Non-pigmented ciliary epithelial cell (primary cell): ENCODE results near the gene TREML4.
"Not testable (repeated sequence)": the region's sequence is repeated elsewhere in the genome, so short reads cannot be mapped to it uniquely, and the experiment has no call there.

Source experiments
- DNase-seq: peaks from one replicate; pipeline ENCODE4 v3.0.0-alpha.2; 2010; ENCODE audit warnings: low read depth

The TREML4 gene

DNA sequence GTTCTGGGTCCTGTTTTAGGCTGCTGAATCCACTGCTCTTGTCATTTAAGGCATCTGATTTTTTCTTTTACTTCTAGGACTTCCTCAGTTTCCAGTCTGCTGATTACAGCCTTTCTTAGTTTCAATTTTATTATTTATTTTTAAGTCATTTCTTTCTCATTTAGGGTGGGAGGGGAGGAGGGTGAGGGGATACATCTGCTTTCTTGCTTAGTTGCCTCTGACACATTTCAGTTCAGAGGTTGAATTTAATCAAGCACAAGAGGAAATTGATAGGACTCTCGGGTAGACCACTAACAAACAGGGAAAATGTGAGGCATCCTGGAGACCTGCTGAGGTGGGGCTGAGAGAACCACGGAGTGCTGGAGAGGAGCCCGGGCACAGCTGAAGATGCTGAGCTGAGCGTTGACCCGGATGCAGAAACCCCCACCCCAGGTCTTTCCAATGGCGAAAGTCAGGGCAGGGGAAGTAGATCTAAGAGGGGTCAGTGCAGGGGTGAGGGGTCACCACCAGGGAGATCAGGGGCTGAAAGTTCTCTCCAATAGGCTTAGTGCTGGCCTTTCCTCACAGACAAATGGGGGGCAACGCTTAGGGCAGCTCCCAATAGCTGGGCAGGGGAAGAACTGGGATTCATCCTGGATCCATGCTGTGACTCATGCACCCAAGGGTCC, 19.6 kb upstream of the TREML4 start:
- DNase-seq, result no peak

DNA sequence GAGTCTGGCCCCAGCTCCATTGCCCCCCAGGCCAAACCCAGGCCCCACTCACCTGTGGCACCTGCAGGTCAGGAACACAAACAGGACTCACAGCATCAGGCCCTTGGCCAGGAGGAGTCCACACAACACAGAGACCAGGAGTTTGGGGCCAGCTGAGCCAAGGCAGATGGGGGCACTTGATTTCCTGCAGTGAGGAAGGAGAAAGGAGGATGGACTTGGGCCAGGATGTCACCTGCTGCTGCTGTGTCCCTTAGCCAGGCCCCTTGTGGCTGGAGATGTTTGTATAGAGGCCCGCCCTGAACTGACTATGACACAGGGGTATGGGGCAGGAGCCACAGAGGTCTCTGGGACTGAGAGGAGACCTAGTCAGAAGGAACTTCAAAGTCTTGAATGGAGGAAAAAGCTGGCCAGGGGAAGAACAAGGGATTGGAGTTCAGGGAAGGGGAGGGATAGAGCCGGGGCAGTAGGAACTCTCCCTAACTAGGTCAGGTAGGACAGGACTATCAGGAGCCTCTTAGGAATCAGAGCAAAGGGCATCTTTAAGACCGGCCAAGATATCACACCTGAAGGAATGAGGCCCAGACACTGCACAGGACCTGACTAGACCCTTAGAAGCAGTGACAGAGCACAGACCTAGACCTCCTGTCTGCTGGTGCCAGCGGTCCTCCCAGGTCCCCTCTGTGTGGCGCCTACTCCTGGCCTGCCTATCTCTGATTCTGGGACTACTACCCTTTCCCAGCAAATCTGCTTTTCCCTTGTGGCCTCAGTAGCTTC, 18.4 kb upstream of the TREML4 start:
- DNase-seq, result no peak

DNA sequence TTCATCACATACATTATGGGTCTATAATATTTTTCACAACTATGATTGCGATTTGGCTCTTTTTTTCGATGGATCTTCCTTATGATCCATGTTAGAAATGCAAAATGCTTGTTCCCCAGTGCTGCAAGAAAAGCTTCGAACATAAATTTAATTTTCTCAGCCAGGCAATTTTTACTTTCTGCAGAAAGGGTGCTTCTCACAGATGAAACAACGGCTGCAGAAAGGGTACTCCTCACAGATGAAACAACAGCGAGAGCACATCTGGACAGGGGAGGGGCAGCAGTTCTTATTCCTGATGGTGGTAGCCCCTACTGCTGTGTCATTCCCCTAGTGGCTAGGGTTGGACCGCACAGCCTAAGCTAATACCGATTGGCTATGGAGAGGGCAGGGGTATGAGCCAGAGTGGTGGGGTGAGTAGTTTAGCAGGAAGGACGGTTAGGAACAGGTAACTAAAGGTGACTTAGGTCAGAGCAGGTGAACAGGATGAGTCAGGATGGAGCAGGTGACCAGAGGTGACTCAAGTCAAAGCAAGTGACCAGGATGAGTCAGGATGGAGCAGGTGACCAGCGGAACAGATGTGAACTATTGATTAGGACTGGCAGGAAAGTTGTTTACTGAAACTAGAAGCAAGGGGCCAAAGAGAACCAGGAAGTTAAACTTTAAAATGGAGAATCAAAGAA, 13.4 kb upstream of the TREML4 start:
- no peak for DNase-seq

DNA sequence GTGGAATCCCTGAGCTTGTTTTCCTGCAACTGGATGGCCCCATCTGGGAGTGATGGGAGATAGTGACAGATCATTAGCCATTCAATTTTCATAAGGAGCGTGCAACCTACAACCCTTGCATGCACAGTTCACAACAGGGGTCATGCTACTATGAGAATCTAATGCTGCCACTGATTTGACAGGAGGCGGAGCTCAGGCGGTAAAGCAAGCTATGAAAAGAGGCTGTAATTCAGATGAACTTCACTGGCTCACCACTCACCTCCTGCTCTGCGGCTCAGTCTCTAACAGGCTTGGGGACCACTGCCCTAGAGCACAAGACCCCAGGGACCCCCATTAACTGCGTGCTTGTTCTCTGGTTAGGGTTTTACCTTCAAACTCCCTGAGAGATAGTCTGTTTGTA, 12.4 kb upstream of the TREML4 start:
- DNase-seq, result no peak

DNA sequence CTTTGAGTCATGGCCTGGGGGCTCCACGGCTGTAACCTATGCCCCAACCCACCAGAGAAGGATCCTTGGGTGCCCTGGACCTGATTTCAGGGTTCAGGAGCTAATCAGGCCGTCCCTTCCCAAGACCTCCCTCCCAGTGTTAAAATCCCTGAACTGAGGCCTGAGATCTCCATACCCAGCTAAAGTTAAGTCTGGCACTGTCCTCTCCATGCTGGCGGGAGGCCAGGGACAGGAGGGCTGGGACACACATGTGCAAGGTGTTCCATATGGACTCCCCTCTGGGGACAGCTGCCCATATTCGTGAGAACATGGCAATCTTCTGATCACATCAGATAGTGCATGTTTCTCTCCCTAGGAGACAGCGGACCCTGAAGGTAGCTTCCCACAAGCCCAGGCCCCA, 11.5 kb upstream of the TREML4 start:
- no peak for DNase-seq

DNA sequence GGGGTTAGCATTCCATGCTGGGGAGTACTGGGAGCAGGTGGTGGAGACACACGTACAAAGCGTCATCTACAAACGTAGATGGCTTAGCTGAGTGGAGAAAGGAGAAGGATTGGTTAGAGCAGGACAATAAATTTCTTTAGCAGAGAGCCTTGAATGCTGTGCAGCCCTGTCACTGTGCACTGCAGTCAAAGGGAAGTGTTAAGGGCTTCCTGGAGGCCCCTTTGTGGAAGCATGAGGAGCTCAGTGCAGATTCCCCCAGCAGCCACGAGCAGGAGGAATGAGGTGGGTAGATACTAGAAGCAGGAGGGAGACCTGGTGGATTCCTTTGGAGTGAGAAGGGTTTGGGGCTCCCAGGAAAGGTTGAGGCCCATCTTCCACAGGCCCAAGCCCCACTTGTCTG, 6.1 kb upstream of the TREML4 start:
- no peak for DNase-seq

DNA sequence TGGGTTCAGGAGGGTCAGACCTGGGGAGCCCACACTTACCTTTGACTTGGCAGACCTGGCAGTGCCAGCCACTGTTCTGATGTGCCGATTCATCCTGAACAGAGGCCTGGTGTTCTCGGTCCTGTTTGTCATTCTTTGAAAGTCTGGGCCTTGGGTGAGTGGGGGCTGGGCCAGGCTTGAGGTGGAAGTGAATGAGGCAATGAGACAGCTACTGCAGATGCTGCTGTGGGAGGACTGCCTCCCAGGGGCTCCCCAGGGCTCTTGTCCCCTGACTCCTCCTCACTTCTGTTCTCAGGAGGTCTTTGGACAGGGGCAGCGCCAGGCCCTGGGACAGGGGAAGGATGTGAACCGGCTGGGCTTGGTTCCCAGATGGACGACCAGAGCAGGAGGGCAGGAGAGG, 5.6 kb upstream of the TREML4 start:
- DNase-seq, result no peak

DNA sequence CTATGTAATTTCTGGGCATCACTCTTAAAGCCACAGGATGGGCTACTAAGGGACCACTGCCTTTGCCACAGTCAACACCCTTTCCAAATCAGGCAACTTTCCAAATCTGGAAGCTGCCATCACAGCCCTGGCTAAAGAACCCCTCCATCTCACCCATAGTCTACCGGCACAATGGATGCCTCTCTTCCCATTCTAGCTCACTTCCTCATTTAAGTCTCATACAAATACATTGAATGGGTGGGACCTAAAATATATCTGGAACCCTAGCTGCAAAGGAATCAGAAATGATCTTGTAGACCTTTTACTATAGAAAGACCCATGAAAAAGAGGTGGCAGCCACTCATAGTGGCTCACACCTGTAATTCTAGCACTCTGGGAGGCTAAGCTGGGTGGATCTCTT, 3.3 kb upstream of the TREML4 start:
- DNase-seq, result no peak

DNA sequence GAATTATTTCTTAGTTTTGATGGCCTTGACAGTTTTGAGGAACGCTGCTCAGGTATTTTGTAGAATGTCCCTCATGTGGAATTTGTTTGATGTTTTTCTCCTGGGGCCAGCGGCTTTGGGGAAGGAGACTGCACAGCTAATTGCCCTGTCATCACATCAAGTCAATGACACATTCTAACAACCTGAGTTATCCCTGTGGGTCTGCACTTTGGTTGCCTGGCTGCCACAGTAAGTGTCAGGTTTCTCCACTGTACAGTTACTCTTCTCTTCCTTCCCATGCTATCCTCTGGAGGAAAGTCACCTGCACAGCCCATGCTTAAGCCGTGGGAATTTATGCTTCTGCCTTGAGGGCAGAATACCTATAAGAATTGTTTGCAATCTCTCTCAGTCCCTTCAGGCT, 1.4 kb upstream of the TREML4 start:
- DNase-seq, result no peak

DNA sequence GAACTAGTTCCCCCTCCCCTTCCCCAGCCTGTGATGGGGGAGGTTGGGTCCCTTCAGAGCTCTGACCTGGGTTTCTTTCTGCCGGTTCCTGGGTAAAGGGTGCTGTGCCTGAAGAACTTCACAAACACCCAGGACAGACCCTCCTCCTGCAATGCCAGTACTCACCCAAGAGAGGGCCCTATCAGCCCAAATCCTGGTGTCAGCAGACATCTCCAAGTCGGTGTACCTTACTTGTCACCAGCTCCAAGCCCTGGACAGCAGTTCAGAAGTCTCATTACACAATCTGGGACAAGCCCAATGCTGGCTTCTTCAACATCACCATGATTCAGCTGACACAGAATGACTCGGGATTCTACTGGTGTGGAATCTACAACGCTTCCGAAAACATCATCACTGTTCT, 467 bp downstream of the TREML4 start:
- DNase-seq, result no peak

DNA sequence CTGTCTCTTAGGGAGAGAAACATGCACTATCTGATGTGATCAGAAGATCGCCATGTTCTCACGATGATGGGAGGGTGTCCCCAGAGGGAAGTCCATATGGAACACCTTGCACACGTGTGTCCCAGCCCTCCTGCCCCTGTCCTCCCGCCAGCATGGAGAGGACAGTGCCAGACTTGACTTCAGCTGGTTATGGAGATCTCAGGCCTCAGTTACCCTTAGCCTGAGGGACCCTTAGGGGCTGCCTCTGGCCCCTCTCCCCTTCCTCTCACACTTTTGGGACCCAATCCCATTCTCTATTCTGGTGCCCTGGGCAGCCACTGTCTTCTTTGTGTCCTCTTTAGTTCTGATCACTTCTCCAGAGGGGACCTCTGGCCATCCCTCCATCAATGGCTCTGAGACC, 1.6 kb downstream of the TREML4 start:
- no peak for DNase-seq

DNA sequence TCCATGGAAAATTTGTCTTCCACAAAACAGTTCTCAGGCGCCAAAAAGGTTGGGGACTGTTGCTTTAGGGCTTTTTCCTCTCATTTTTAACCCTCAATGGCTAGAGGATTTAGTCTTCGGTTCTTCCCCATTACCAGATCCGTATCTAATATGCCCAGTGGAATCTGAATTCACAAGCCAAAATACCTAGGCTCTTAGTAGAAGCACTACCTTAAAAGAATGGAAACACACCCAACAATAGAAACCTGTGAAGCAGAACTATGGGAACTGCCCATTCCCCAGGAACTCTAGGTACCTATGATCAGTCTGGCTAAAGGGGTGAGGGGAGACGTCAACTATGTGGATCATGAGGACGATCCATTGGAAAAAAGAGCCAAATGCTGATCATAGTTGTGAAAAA, 3.1 kb downstream of the TREML4 start:
- no peak for DNase-seq

DNA sequence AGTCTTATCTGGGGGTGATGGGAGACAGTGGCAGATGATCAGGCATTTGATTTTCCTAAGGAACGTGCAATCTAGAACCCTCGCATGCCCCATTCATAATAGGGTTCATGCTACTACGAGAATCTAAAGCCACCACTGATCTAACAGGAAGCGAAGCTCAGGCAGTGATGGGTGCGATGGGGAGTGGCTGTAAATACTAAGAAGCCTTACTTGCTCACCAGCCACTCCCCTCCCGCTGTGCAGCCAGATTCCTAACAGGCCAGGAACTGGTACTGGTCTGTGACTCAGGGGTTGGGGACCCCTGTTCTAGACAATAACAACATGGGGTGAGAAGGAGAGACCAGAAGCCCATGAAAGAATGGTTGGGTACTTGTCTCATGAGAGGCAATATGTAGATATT, 4.5 kb downstream of the TREML4 start:
- DNase-seq, result no peak

DNA sequence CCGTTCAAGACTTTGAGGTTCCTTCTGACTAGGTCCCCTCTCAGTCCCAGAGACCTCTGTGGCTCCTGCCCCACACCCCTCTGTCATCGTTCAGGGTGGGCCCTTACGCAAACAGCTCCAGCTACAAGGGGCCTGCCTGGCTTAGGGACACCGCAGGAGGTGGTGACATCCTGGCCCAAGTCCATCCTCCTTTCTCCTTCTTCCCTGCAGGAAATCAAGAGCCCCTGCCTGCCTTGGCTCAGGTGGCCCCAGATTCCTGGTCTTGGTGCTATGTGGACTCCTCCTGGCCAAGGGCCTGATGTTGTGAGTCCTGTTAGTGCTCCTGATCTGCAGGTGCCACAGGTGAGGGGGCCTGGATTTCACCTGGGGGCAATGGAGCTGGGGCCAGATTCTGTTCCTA, 8.1 kb downstream of the TREML4 start:
- DNase-seq, result no peak

DNA sequence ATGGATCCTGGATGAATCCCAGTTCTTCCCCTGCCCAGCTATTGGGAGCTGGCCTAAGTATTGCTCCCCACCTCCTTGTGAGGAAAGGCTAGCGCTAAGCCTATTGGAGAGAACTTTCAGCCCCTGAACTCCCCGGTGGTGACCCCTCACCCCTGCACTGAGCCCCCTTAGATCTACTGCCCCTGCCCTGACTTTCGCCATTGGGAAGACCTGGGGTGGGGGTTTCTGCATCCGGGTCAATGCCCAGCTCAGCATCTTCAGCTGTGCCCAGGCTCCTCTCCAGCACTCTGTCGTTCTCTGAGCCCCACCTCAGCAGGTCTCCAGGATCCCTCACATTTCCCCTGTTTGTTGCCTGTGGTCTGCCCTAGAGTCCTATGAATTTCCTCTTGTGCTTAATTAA, 9.0 kb downstream of the TREML4 start:
- no peak for DNase-seq

DNA sequence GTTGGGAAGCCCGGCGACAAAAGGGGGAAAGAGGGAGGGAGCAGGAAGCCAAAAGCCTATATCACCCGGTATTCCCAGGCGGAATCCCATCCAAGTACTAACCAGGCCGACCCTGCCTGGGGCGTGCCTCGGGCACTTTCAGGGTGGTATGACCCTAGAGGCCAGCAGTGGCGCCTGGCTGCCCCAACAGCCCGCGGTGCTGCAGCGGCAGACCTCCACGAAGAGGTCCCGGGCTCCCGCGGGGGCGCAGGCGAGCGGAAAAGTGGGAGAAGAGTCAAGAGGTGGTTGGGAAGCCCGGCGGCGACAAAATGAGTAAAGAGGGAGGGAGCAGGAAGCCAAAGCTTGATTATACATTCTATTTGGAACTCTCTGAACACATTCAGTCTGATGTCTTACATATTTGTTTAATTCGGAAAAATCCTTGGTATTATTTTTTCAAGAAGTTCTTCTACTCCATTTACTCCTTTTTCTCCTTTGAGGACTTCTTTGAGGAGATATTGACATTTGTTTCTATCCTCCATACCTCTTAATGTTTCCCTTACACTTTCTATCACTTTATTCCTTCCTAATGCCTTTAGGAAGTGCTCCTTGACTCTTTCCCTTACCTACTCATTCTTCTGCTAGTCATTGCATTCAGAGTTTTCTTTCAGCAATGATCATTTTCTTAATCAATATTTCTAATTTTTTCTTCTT, 11.5 kb downstream of the TREML4 start:
- DNase-seq, result no peak

DNA sequence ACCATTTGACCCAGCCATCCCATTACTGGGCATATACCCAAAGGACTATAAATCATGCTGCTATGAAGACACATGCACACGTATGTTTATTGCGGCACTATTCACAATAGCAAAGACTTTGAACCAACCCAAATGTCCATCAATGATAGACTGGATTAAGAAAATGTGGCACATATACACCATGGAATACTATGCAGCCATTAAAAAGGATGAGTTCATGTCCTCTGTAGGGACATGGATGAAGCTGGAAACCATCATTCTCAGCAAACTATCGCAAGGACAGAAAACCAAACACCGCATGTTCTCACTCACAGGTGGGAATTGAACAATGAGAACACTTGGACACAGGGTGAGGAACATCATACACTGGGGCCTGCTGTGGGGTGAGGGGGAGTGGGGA, 18.4 kb downstream of the TREML4 start:
- DNase-seq, result not testable (repeated sequence)

DNA sequence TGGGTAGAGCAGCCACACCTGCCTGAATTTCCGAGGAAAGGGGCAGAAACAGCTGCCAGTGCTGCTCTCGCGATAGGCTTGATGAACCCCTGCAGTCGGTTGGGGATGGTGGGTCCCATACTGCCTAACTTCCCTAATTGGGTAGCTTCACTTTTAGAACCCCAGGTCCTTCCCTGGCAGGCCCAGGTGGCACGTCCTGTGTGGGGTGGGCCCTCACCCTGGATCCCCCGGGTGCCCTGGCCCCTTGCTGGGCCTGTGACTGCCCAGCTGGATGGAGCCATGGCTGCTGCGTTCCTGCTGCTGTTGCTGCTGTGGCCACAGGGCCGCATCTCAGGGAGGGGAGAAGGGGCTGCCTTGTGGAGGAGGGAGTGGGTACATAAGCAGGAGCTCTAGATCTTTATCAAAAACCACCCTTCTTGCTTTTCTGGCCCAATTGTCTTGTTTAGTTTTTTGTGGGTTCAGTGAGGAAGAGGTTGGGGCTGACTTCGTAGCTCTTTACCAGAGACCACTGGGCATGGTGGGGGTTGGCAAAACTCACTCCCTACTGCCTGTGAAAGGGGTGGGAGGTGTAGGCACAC, 19.2 kb downstream of the TREML4 start:
- DNase-seq, result no peak

DNA sequence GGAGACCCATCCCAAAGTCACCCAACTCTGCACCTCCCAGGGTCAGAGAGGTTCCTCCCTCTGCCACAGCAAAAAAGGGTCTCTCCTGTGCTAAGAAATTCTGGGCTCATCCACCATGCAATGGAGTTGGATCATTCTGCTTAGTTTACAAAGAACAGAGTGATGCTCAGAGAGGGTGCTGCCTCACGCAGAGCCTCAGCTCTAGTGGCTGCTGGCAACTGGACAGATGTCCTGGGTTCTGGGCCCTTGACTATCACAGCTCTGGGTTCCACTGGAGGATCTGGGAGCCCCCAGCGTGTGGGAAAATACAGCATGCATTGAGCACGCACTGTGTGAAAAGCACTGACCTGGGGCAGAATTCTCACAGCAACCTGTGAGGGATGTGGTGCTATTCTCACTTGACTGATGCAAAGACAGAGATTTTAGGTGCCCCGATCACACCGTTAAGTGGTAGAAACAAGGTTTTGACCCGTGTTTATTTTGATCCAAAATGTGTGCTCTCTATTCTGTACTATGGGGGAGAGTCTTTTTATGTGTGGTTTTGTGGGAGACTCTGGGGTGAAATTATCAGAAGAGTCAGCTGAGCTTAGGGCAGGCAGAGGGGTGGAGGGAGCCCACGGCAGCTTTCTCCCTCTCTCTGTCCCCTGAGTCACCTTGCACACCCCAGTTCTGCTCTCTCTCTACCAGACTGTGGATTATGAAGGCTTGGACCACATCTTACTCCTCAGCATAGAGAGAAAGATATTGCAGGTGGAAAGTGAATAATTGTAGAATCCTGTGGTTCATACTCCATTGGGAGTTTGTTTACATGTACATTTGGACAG, 19.9 kb downstream of the TREML4 start:
- no peak for DNase-seq

DNA sequence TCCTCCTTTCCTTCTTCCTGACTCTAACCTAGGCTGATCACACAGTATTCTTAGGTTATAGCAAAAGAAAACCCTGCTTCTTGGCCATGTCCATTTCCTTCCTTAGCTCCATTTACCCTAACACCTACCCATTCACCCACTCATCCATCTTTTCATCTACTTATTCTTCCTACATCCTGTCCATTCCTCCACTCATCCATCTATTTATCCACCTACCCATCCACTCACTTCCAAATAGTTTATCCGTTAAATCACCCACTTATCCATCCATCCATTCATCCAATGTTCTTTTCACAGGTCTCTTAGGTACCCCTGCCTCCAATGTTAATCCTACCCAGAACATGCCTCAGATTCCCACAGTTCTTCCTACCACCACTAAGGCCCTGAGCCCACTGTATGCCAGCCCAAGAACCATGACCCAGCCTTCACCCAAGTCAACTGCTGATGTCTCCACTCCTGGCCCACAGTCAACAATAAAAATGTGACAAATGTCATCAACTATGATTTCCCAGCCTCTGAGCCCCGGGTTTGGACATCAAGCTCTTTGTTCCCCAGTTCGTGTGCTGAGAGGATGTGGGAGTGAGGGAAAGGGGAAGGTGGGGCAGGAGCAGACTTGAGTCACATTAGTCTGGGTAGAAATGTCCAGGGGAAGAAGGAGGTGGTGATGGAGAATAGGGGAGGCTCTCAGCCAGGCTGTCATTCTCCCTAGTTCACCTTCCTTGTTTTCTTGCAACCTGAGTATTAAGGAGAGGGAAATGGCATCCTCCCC, 24.4 kb downstream of the TREML4 start:
- DNase-seq, result no peak

DNA sequence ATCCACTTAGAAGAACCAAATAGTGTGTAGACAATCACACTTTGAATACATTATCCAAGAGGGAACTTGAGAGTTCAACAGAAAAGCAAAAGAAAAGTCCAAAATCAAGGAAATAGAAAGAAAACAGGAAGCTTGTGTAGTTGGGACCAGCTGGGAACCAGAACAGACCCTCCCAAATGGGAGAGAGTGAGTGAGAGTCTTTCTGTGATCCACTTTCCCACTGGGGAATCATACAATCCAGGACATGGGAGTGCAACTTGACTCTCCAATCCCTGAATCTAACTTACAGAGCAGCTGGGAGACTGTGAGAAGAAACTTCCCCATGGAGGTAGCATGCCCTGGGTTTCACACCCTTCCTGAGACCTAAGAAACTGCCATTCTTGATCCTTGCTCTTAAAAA, 27.0 kb downstream of the TREML4 start:
- DNase-seq, result no peak
